ENCODE data around the gene RCSD1.

GRCh38 chr1:167695147-167695546, 65.1 kb downstream of the RCSD1 start:
- TF ChIP-seq GATA3 (IDR thresholded peaks at IDR 0.05; ENCODE audit: low read depth, low read length) (no peak), GATA2 (IDR thresholded peaks at IDR 0.05; ENCODE audit: low read depth, low read length) (no peak)
